SK-N-SH (cell line): Measurements from ENCODE around the gene PPM1A. TPM values are rescaled to one million over a fixed set of nuclear protein-coding genes. Genes with fewer than 3 reads are reported as not detected.

Experiments used
- CTCF ChIA-PET: fragments of 300-600, 350-600 bp; formaldehyde crosslinking; extraction: SDS; loops from one replicate; lab custom pipeline; 2021; lab: Yijun Ruan, JAX
- POLR2A ChIA-PET: fragments of 350-600 bp; sonication (Branson Sonifier 250); formaldehyde crosslinking; extraction: SDS; loops from one replicate; lab custom pipeline; 2020; ENCODE audit warnings: antibody characterized with exemption, inconsistent platforms; lab: Yijun Ruan, JAX
- DNase-seq: peaks from one replicate; pipeline ENCODE4 v3.0.0; 2012
- H2AFZ ChIP-seq: fragments of 200-600 bp; sonication (generic); 2 replicates; pipeline ENCODE4 v1.8.1; 2016; ENCODE audit warnings: antibody characterized with exemption, mild to moderate bottlenecking, low read depth
- H3F3A ChIP-seq: fragments of 200-600 bp; sonication (generic); replicated peaks from 2 replicates; pipeline ENCODE3; 2016; ENCODE audit warnings: antibody characterized with exemption, mild to moderate bottlenecking; ENCODE audit not compliant: insufficient read depth
- H3K27ac ChIP-seq, 2 experiments: fragments of 200-500 bp in 1 of 2; fragments of 200-600 bp in 1 of 2; sonication (Bioruptor generic) in 1 of 2; sonication (generic), shearing (Covaris generic) in 1 of 2; 2 replicates each; pipeline versions ENCODE4 v1.5.1 to v1.6.1; 2014 to 2016; ENCODE audit warnings: low read depth in 2 of 2, inconsistent platforms in 1 of 2, low read length in 1 of 2, mild to moderate bottlenecking in 1 of 2, mixed read lengths in 1 of 2
- H3K27me3 ChIP-seq: fragments of 200-600 bp; sonication (generic), shearing (Covaris generic); 2 replicates; pipeline ENCODE4 v1.6.1; 2016; ENCODE audit warnings: mixed run types; ENCODE audit not compliant: insufficient read depth
- H3K36me3 ChIP-seq, 2 experiments: fragments of 200-500 bp in 1 of 2; fragments of 200-600 bp in 1 of 2; sonication (Bioruptor generic) in 1 of 2; sonication (generic) in 1 of 2; replicated peaks in 1 of 2; 2 replicates each; pipeline versions ENCODE3 to v1.5.1; 2014 to 2016; ENCODE audit warnings: low read length in 1 of 2, mild to moderate bottlenecking in 1 of 2; ENCODE audit not compliant: insufficient read depth in 2 of 2, control insufficient read depth in 1 of 2
- H3K4me1 ChIP-seq, 2 experiments: fragments of 200-500 bp in 1 of 2; fragments of 200-600 bp in 1 of 2; sonication (Bioruptor generic) in 1 of 2; sonication (generic), shearing (Covaris generic) in 1 of 2; 2 replicates each; pipeline versions ENCODE4 v1.5.1 to v1.6.1; 2014 to 2016; ENCODE audit warnings: low read depth in 1 of 2, low read length in 1 of 2, mixed run types in 1 of 2; ENCODE audit not compliant: insufficient read depth in 2 of 2, control insufficient read depth in 1 of 2
- H3K4me2 ChIP-seq: fragments of 200-600 bp; sonication (generic), shearing (Covaris generic); 2 replicates; pipeline ENCODE4 v1.6.1; 2017; ENCODE audit warnings: mixed run types
- H3K4me3 ChIP-seq, 2 experiments: fragments of 200-500 bp in 1 of 2; fragments of 200-600 bp in 1 of 2; sonication (Bioruptor generic) in 1 of 2; sonication (generic), shearing (Covaris generic) in 1 of 2; 2 replicates each; pipeline versions ENCODE4 v1.5.1 to v1.8.1; 2014 to 2016; ENCODE audit warnings: low read depth in 2 of 2, inconsistent platforms in 1 of 2, low read length in 1 of 2, mild to moderate bottlenecking in 1 of 2, mixed read lengths in 1 of 2, moderate library complexity in 1 of 2
- H3K79me2 ChIP-seq: fragments of 200-600 bp; sonication (generic); 2 replicates; pipeline ENCODE4 v1.8.1; 2017; ENCODE audit warnings: mild to moderate bottlenecking; ENCODE audit not compliant: insufficient read depth
- H3K9ac ChIP-seq: fragments of 200-600 bp; sonication (generic); 2 replicates; pipeline ENCODE4 v1.6.1; 2017; ENCODE audit warnings: mixed run types
- H3K9me2 ChIP-seq: fragments of 200-600 bp; sonication (generic); 2 replicates; pipeline ENCODE4 v1.6.1; 2017; ENCODE audit warnings: mixed run types
- H3K9me3 ChIP-seq: fragments of 200-600 bp; sonication (generic); 2 replicates; pipeline ENCODE4 v1.6.1; 2017; ENCODE audit warnings: mixed run types, mild to moderate bottlenecking, moderate library complexity
- H4K20me1 ChIP-seq: fragments of 200-600 bp; sonication (generic); 2 replicates; pipeline ENCODE4 v1.6.1; 2017; ENCODE audit warnings: mild to moderate bottlenecking, mixed run types; ENCODE audit not compliant: insufficient read depth
- ELF1 ChIP-seq: IDR thresholded peaks from 2 replicates; pipeline ENCODE4 v1.4.0; 2012
- FOXJ3 ChIP-seq: sonication (generic); formaldehyde crosslinking; IDR thresholded peaks from 2 replicates; pipeline ENCODE4 v1.5.1; 2020; ENCODE audit warnings: mild to moderate bottlenecking, missing genetic modification reagents
- GATA2 ChIP-seq: sonication (generic); formaldehyde crosslinking; IDR thresholded peaks from 2 replicates; pipeline ENCODE4 v1.5.0; 2020; ENCODE audit warnings: mild to moderate bottlenecking, missing genetic modification reagents
- NFIC ChIP-seq: IDR thresholded peaks from 2 replicates; pipeline ENCODE4 v1.4.0; 2012; ENCODE audit warnings: borderline replicate concordance
- RAD21 ChIP-seq: IDR thresholded peaks from 2 replicates; pipeline ENCODE4 v1.6.1; 2012; ENCODE audit warnings: mild to moderate bottlenecking, low read length
- RFX5 ChIP-seq: IDR thresholded peaks from 2 replicates; pipeline ENCODE4 v1.6.1; 2012; ENCODE audit warnings: mild to moderate bottlenecking, improper control_type of control experiment, low read length
- TAF1 ChIP-seq: IDR thresholded peaks from 2 replicates; pipeline ENCODE4 v1.6.1; 2012; ENCODE audit warnings: low read depth, mild to moderate bottlenecking, low read length, moderate library complexity, borderline replicate concordance
- YY1 ChIP-seq: IDR thresholded peaks from 2 replicates; pipeline ENCODE4 v1.4.0; 2012; ENCODE audit warnings: low read depth, mild to moderate bottlenecking
- WGBS: methylation state at CpG from one replicate; pipeline ENCODE4 v1.1.6; 2017; ENCODE audit warnings: low lambda C conversion rate; 5-methylcytosine and 5-hydroxymethylcytosine counted together
- polyA plus RNA-seq, 3 experiments: library from polyadenylated mRNA; depleted of rRNA; stranded (reverse); fragments of >200 nt; gene quantifications; 2 replicates each; pipeline ENCODE4 v1.2.3, GENCODE V29; 2012
- TF ChIP-seq, protein P1 (sequence below): IDR thresholded peaks from 2 replicates; pipeline ENCODE4 v1.4.0; 2012; ENCODE audit warnings: low read depth
- TF ChIP-seq, protein P2 (sequence below): fragments of 200-600 bp; sonication (generic); IDR thresholded peaks from 2 replicates; pipeline ENCODE4 v1.6.1; 2017; ENCODE audit warnings: antibody characterized with exemption, mild to moderate bottlenecking, moderate library complexity
- TF ChIP-seq, protein P3 (sequence below): fragments of 150-350 bp; IDR thresholded peaks from 2 replicates; pipeline ENCODE4 v1.6.1; 2017; ENCODE audit warnings: antibody characterized with exemption, low read length, low read depth, borderline replicate concordance
- TF ChIP-seq, protein P4 (sequence below): IDR thresholded peaks from 2 replicates; pipeline ENCODE4 v1.4.0; 2012; ENCODE audit warnings: low read depth, borderline replicate concordance
- TF ChIP-seq, protein P5 (sequence below): IDR thresholded peaks from 2 replicates; pipeline ENCODE4 v1.4.0; 2012; ENCODE audit warnings: low read depth, borderline replicate concordance

Gene PPM1A
- polyA plus RNA-seq, 1 of the 3 experiments (the other 2 are of a cell fraction), result 12.3 TPM

DNA sequence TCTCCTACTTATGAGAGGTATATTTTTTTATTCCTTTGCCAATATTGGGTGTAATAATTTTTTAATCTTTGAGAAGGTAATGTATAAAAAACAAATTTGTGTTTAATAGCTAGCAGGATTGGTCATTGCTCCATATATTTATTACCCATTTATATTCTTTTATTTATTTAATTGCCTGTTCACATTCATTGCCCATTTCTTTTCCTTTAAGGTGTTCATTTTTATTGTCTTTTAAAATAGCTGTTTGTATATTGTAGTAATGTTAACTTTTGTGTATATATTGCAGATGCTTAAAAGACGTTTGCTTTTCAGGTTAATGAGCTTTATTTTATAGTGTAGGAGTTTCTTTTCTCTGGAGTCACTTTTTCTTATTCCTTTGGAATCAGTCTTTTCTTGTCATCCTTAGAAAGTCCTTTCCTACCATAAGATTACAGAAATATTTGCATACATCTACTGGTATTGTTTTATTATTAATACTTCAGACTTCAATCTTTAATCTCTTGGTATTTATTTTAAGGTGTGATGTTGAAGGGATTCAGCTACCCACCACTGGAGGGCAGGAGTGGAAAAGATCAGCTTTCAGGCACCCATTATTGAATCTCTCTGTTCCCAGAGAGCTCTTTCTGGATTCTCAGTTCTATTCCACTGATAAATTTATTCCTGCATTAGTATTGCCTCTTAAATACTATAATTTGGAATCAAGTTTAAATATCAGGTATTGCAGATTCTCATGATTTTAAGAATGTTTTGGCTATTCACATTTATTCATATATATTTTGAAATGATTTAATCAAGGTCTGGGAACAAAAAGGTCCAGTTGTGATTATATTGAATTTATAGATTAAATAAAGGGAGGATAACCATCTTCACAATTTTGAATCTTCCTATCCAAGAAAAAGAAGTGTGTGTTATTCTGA, 17.3 kb downstream of the PPM1A start:
- H2AFZ ChIP-seq, result no peak overlapping the region
- ChIA-PET CTCF (interaction anchor here (0.6 to 2.0 kb wide), 3 partner anchors 10 to 81 kb away, joined by 3 to 5 read pairs (median 5); no protein-coding TSS in a partner anchor), POLR2A (no interaction called here)
- no peak overlapping the region for H3K4me3 ChIP-seq
- peaks cover 6% of the 10 kb centered on the region for H3F3A ChIP-seq
- H3K4me2 ChIP-seq, result no peak overlapping the region
- H3K9me3 ChIP-seq, result peaks cover 21% of the 10 kb centered on the region
- peaks cover 0 to 1% of the 10 kb centered on the region in 2 experiments; a peak in 2 of 4 replicates for H3K4me1 ChIP-seq
- no peaks in the 10 kb centered on the region for H3K27me3 ChIP-seq
- WGBS, result 90% methylated on average over 1 of the region's 1 CpG
- H3K9ac ChIP-seq, result no peak overlapping the region
- peaks cover 21% of the 10 kb centered on the region for H4K20me1 ChIP-seq
- TF ChIP-seq GATA2 (no peak), RAD21 (0 out of 2 replicates have a peak, but pooled peaks have one; percentile 16), RFX5 (no peak)
- TF ChIP-seq, protein P1, sequence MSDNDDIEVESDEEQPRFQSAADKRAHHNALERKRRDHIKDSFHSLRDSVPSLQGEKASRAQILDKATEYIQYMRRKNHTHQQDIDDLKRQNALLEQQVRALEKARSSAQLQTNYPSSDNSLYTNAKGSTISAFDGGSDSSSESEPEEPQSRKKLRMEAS, result no peak
- TF ChIP-seq, protein P2, sequence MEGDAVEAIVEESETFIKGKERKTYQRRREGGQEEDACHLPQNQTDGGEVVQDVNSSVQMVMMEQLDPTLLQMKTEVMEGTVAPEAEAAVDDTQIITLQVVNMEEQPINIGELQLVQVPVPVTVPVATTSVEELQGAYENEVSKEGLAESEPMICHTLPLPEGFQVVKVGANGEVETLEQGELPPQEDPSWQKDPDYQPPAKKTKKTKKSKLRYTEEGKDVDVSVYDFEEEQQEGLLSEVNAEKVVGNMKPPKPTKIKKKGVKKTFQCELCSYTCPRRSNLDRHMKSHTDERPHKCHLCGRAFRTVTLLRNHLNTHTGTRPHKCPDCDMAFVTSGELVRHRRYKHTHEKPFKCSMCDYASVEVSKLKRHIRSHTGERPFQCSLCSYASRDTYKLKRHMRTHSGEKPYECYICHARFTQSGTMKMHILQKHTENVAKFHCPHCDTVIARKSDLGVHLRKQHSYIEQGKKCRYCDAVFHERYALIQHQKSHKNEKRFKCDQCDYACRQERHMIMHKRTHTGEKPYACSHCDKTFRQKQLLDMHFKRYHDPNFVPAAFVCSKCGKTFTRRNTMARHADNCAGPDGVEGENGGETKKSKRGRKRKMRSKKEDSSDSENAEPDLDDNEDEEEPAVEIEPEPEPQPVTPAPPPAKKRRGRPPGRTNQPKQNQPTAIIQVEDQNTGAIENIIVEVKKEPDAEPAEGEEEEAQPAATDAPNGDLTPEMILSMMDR, result peak; percentile 39; the same call in 1 of the 2 replicates
- TF ChIP-seq, protein P3, sequence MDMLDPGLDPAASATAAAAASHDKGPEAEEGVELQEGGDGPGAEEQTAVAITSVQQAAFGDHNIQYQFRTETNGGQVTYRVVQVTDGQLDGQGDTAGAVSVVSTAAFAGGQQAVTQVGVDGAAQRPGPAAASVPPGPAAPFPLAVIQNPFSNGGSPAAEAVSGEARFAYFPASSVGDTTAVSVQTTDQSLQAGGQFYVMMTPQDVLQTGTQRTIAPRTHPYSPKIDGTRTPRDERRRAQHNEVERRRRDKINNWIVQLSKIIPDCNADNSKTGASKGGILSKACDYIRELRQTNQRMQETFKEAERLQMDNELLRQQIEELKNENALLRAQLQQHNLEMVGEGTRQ, result no peak
- no peak overlapping the region for H3K27ac ChIP-seq
- H3K79me2 ChIP-seq, result peaks cover 98% of the 10 kb centered on the region
- DNase-seq, result no peak
- H3K9me2 ChIP-seq, result no peaks in the 10 kb centered on the region
- peaks cover 7 to 50% of the 10 kb centered on the region in 2 experiments for H3K36me3 ChIP-seq

DNA sequence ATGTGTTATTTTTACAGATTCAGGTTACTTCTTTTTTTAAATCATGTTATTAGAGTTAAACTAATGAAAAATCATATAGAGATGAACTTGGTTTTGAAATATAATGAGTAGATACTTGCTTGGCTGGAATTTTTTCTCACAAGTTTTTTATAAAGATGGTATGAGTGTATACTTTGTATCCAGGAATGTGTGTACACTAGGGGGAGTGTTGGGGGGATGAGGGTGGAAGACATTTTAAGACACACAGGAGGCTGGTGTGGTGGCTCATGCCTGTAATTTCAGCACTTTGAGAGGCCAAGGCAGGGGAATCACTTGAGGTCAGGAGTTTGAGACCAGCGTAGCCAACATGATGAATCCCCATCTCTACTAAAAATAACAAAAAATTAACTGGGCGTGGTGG, 23.2 kb downstream of the PPM1A start:
- H3K36me3 ChIP-seq, result peaks cover 1 to 23% of the 10 kb centered on the region in 2 experiments
- no peaks in the 10 kb centered on the region for H3K27me3 ChIP-seq
- no peak for DNase-seq
- no peak overlapping the region for H3K4me3 ChIP-seq
- H3K27ac ChIP-seq, result no peak overlapping the region
- peaks cover 0 to 9% of the 10 kb centered on the region in 2 experiments; a peak in 3 of 4 replicates for H3K4me1 ChIP-seq
- POLR2A ChIA-PET, result no interaction called here
- no peak overlapping the region for H3K9ac ChIP-seq
- no peak for TF ChIP-seq YY1
- no peak for TF ChIP-seq TAF1
- TF ChIP-seq NFIC, result no peak
- no peak for TF ChIP-seq FOXJ3
- TF ChIP-seq, protein P4, sequence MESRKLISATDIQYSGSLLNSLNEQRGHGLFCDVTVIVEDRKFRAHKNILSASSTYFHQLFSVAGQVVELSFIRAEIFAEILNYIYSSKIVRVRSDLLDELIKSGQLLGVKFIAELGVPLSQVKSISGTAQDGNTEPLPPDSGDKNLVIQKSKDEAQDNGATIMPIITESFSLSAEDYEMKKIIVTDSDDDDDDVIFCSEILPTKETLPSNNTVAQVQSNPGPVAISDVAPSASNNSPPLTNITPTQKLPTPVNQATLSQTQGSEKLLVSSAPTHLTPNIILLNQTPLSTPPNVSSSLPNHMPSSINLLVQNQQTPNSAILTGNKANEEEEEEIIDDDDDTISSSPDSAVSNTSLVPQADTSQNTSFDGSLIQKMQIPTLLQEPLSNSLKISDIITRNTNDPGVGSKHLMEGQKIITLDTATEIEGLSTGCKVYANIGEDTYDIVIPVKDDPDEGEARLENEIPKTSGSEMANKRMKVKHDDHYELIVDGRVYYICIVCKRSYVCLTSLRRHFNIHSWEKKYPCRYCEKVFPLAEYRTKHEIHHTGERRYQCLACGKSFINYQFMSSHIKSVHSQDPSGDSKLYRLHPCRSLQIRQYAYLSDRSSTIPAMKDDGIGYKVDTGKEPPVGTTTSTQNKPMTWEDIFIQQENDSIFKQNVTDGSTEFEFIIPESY, result no peak
- TF ChIP-seq, protein P5, sequence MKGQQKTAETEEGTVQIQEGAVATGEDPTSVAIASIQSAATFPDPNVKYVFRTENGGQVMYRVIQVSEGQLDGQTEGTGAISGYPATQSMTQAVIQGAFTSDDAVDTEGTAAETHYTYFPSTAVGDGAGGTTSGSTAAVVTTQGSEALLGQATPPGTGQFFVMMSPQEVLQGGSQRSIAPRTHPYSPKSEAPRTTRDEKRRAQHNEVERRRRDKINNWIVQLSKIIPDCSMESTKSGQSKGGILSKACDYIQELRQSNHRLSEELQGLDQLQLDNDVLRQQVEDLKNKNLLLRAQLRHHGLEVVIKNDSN, result no peak
- TF ChIP-seq ELF1, result no peak
- no peaks in the 10 kb centered on the region for H3K9me3 ChIP-seq
- H2AFZ ChIP-seq, result no peak overlapping the region
- 94% methylated on average over 2 of the region's 2 CpGs for WGBS
- CTCF ChIA-PET, result no interaction called here
- H4K20me1 ChIP-seq, result peaks cover 69% of the 10 kb centered on the region
- H3K79me2 ChIP-seq, result peaks cover 98% of the 10 kb centered on the region
- H3K4me2 ChIP-seq, result no peak overlapping the region
- H3K9me2 ChIP-seq, result no peaks in the 10 kb centered on the region
- no peaks in the 10 kb centered on the region for H3F3A ChIP-seq
